Right lobe of liver (tissue), 6 donors: Measurements from ENCODE around the gene HSP90AB1. TPM values are rescaled to one million over a fixed set of nuclear protein-coding genes. Genes with fewer than 3 reads are reported as not detected.

Source experiments
- ATAC-seq, 4 donors: fragments of 200-7000 bp; cut with Tn5 transposase; one replicate each; pipeline ENCODE4 v1.9.1; 2020; ENCODE audit warnings: mild to moderate bottlenecking in 4 of 4, moderate library complexity in 4 of 4
- DNase-seq, 3 donors: peaks; one replicate each; pipeline ENCODE4 v3.0.0-alpha.2; 2020
- H3K27ac ChIP-seq, 3 donors: fragments of 200-600 bp; one replicate each; pipeline ENCODE4 v1.8.0; 2022
- H3K27me3 ChIP-seq, 2 donors: fragments of 200-600 bp; one replicate each; pipeline ENCODE4 v1.8.0; 2022
- H3K36me3 ChIP-seq, 4 donors: fragments of 200-600 bp; sonication (generic) in 1 of 4; one replicate each; pipeline versions ENCODE4 v1.5.1 to v1.8.0; 2017 to 2022; ENCODE audit warnings: control low read depth in 1 of 4
- H3K4me1 ChIP-seq, 4 donors: fragments of 200-600 bp; sonication (generic) in 1 of 4; one replicate each; pipeline versions ENCODE4 v1.5.1 to v1.8.0; 2017 to 2022; ENCODE audit warnings: control low read depth in 1 of 4
- H3K4me3 ChIP-seq, 3 donors: fragments of 200-600 bp; one replicate each; pipeline ENCODE4 v1.8.0; 2022
- H3K9me3 ChIP-seq, 4 donors: fragments of 200-600 bp; sonication (generic) in 1 of 4; one replicate each; pipeline versions ENCODE4 v1.5.1 to v1.8.0; 2017 to 2022; ENCODE audit warnings: control low read depth in 1 of 4
- POLR2A ChIP-seq: fragments of 450-650 bp; IDR thresholded peaks from one replicate; pipeline ENCODE4 v1.6.1; 2017; ENCODE audit warnings: antibody characterized with exemption, mild to moderate bottlenecking
- WGBS: methylation state at CpG from one replicate; pipeline ENCODE4 v1.1.6; 2018; ENCODE audit warnings: low coverage, low lambda C conversion rate; ENCODE audit not compliant: insufficient coverage; ENCODE audit errors: missing lambda C conversion rate; 5-methylcytosine and 5-hydroxymethylcytosine counted together
- intact Hi-C, 2 donors: fragments of 100-400 bp; cut with DNase I; formaldehyde crosslinking; loops; one replicate each; pipeline versions ENCODE4 v1.11.2 to v1.14.1; 2022
- microRNA counts: library from miRNA; unstranded; fragments of <30 nt; microRNA quantifications from one replicate; lab custom pipeline; 2016
- small RNA-seq, 2 experiments: library from RNA; depleted of rRNA; stranded (forward); fragments of <200 nt; gene quantifications; one replicate each; pipeline ENCODE3, GENCODE V24; 2016
- total RNA-seq, 6 experiments: library from RNA; depleted of rRNA in 2 of 6; stranded (reverse); fragments of >200 nt in 2 of 6; fragmentation: NEBNext Ultra II Directional in 3 of 6; extraction: Animal tissue kit (Norgen Biotek cat#: 25700) in 3 of 6; gene quantifications; one replicate each; pipeline versions ENCODE4 v1.1.0 to v1.2.4, GENCODE V29; 2016 to 2023
- TF ChIP-seq, protein P1 (sequence below), 4 donors: fragments of 200-600 bp in 3 of 4; fragments of 450-650 bp in 1 of 4; IDR thresholded peaks; one replicate each; pipeline versions ENCODE4 v1.5.1 to v1.8.0; 2016 to 2022; ENCODE audit warnings: antibody characterized with exemption in 4 of 4, mild to moderate bottlenecking in 2 of 4
- donor health status: DM: no; HTN: yes; CAD: no.
- donor health status: DM: no; HTN: no; CAD: no.
- donor health status: DM: no; HTN: no; CAD: no.
- donor health status: DM: no; HTN: yes; CAD: no.
- donor health status: DM: no; HTN: yes; CAD: no.

HSP90AB1 gene
- total RNA-seq, 6 experiments from 2014 or later = 183 to 566 (median 345) TPM

DNA sequence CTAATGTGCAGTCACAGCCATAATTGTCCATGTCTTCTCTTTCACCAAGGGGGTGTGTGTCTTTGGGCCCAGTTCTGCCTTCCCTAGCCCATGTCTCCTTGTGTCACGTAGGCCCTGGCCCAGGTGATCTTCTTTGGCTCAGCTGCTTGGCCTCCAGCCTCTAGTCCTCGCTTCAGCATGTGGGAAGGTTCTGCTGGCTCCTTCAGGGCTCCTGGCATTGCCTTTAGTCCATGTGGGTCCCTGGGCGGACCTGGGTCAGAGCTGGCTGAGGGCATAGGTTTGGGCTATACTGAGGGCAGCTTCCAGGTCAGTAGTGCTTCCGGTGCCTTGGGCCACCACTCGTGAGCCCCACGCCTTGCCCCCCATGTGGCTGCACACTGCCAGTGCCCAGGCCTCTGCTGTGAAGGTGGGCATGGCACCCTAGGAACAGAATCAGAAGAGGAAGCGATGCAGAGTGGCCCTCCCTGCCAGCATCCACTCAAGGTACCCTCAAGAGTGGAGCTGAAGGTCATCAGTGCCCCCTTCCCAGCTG, 53.5 kb downstream of the HSP90AB1 start:
- peaks cover 0 to 13% (median 5%) of the 10 kb centered on the region in 4 donors for H3K4me1 ChIP-seq
- no peaks in the 10 kb centered on the region for H3K9me3 ChIP-seq
- no peak overlapping the region for H3K27ac ChIP-seq
- peaks cover 0 to 20% (median 12%) of the 10 kb centered on the region in 4 donors for H3K36me3 ChIP-seq
- H3K27me3 ChIP-seq = peaks cover 0 to 11% of the 10 kb centered on the region in 2 donors
- DNase-seq (no peak), ATAC-seq (no peak)
- TF ChIP-seq, protein P1, sequence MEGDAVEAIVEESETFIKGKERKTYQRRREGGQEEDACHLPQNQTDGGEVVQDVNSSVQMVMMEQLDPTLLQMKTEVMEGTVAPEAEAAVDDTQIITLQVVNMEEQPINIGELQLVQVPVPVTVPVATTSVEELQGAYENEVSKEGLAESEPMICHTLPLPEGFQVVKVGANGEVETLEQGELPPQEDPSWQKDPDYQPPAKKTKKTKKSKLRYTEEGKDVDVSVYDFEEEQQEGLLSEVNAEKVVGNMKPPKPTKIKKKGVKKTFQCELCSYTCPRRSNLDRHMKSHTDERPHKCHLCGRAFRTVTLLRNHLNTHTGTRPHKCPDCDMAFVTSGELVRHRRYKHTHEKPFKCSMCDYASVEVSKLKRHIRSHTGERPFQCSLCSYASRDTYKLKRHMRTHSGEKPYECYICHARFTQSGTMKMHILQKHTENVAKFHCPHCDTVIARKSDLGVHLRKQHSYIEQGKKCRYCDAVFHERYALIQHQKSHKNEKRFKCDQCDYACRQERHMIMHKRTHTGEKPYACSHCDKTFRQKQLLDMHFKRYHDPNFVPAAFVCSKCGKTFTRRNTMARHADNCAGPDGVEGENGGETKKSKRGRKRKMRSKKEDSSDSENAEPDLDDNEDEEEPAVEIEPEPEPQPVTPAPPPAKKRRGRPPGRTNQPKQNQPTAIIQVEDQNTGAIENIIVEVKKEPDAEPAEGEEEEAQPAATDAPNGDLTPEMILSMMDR (IDR thresholded peaks at IDR 0.05) = no peak
- no peak for TF ChIP-seq POLR2A
- no peak overlapping the region for H3K4me3 ChIP-seq
- intact Hi-C loops = no loop called here
- WGBS = 0% methylated on average over 1 of the region's 7 CpGs

DNA sequence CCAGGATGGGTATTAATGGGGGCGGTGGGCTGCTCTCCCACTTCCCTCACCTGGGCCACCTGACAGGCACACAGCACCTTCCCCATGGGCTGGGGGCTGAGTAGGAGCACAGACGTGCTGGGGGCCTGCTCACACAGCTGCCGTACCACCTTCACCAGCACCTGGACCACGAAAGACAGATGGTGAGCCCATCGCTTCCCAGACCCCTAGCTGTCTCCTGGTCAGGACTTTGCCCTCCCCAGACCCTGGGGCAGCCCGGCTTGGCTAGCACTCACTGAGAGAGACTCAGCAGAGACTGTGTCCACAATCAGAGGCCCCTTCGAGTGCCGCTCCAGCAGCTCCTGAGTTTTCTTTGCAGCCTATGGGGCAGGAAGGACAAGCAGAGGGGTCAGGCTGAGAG, 54.2 kb downstream of the HSP90AB1 start:
- Histone ChIP-seq H3K4me1 (peaks cover 0 to 13% (median 5%) of the 10 kb centered on the region in 4 donors), H3K27me3 (peaks cover 0 to 10% of the 10 kb centered on the region in 2 donors), H3K27ac (no peak overlapping the region), H3K9me3 (no peaks in the 10 kb centered on the region), H3K4me3 (no peak overlapping the region), H3K36me3 (peaks cover 0 to 23% (median 13%) of the 10 kb centered on the region in 4 donors)
- no CpG with 5 or more reads among the region's 8 CpGs for WGBS
- DNase-seq = no peak
- intact Hi-C loops = no loop called here
- no peak for ATAC-seq
- TF ChIP-seq, protein P1 (IDR thresholded peaks at IDR 0.05) = no peak
- no peak for TF ChIP-seq POLR2A

DNA sequence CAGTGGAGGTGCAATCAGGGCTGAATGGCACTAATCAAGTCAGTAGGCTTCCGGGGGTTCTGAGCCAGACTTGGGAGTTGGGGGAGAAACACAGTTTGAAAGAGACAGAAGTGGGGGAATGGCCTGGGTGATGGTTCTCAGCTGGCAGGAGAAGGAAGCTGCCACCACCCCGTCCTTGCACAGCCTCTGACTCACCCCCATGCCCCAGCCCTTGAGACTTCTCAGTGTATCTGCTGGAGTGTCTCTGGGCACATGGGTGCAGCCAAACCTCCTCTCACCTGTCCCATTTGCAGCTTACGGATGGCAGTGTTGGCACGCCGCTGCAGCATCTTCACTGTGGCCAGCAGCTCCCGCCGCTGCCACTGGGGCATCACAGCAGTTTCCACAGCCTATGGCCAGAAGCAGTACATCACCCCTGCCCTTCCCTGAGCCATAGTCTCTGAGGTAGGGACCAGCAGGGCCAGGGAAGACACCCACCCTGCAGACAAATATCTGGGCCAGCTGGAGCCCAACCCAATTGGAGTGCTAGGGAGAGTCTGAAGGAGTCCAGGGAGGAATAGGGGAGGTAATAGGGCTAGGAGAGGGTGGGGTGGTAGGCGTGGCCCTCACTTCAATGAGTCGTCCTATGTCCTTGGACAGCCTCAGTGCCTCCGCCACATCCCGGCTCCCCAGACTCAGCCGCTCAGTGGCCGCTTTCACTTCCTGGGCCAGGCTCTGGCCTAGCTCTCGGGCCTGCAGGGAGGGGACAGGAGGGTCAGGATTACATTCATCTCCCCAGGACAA, 55.1 kb downstream of the HSP90AB1 start:
- intact Hi-C loops = no loop called here
- H3K36me3 ChIP-seq = peaks cover 0 to 27% (median 15%) of the 10 kb centered on the region in 4 donors
- WGBS = no CpG with 5 or more reads among the region's 14 CpGs

DNA sequence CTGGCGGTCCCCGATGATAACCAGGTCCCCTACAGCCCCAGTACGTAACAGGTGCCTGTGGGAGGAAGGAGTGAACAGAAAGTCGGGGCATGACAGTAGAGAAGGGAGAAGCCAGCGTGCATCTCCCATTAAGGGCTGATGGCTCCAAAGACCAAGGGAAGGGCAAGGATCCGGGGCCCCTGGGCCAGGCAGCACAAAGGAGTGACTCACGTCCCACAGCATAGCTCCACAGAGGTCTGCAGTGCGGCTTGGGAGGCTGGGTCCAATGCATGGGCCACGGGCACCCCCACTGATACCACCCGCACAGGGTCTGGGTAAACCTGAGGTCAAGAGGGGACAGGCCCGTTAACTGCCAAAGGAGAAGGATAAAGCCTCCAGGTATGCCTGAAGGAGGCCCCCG, 56.0 kb downstream of the HSP90AB1 start:
- H3K27ac ChIP-seq = no peak overlapping the region
- no peaks in the 10 kb centered on the region for H3K9me3 ChIP-seq
- ATAC-seq = no peak
- no peaks in the 10 kb centered on the region for H3K27me3 ChIP-seq
- 80% methylated on average over 1 of the region's 12 CpGs for WGBS
- TF ChIP-seq POLR2A = no peak
- TF ChIP-seq, protein P1 (IDR thresholded peaks at IDR 0.05) = no peak
- intact Hi-C loops = no loop called here
- peaks cover 0 to 27% (median 17%) of the 10 kb centered on the region in 4 donors for H3K36me3 ChIP-seq
- no peak for DNase-seq
- peaks cover 0 to 4% (median under 1%) of the 10 kb centered on the region in 4 donors for H3K4me1 ChIP-seq
- H3K4me3 ChIP-seq = no peak overlapping the region

More for the DNA sequence above, 55.1 kb downstream of the HSP90AB1 start:
- Histone ChIP-seq H3K4me1 (peaks cover 0 to 12% (median 5%) of the 10 kb centered on the region in 4 donors), H3K27ac (no peak overlapping the region), H3K9me3 (no peaks in the 10 kb centered on the region), H3K4me3 (no peak overlapping the region), H3K27me3 (peaks cover 0 to 5% of the 10 kb centered on the region in 2 donors)
- DNase-seq (no peak), ATAC-seq (no peak)
- TF ChIP-seq, protein P1 (IDR thresholded peaks at IDR 0.05) = no peak
- TF ChIP-seq POLR2A = no peak

MicroRNAs within 50 kb of the gene (microRNA counts, 767-probe panel; counts per million panel counts)
- microRNA hsa-miR-4647 (lab: Ali Mortazavi, UCI) = 237 counts per million

Small RNA genes lying within 50 kb of the gene (small RNA-seq; reads per million reads assigned to genes)
- gene RN7SL811P = 0 reads per million in 2 experiments

Other genes with a start within 250 kb of the HSP90AB1 start
- gene MRPL14, start 119.6 kb upstream of the HSP90AB1 start, total RNA-seq = 10 to 100 TPM; 26.5 to 70.0 (median 35.4) TPM
- 10 to 100 TPM; 30.6 to 41.0 (median 36.8) TPM for gene TMEM63B, start 119.5 kb upstream of the HSP90AB1 start, total RNA-seq
- gene CAPN11, start 88.3 kb upstream of the HSP90AB1 start, total RNA-seq = under 1 TPM in 2 of 6 experiments, not detected in 4; 0.22 to 0.31 TPM
- gene MYMX, start 30.2 kb upstream of the HSP90AB1 start, total RNA-seq = not detected
- 10 to 100 TPM; 27.4 to 51.3 (median 31.4) TPM for gene SLC29A1, start 23.5 kb upstream of the HSP90AB1 start, total RNA-seq
- 10 to 100 TPM; 15.1 to 29.0 (median 20.9) TPM for gene SLC35B2, start 10.4 kb downstream of the HSP90AB1 start, total RNA-seq
- 10 to 100 TPM in 3 of 6 experiments, 1 to 10 TPM in 3; 2.5 to 30.2 (median 10.8) TPM for gene NFKBIE, start 18.4 kb downstream of the HSP90AB1 start, total RNA-seq
- not detected for gene TMEM151B, start 23.3 kb downstream of the HSP90AB1 start, total RNA-seq
- gene AARS2, start 66.2 kb downstream of the HSP90AB1 start, total RNA-seq = 1 to 10 TPM; 5.5 to 9.8 (median 7.0) TPM
- not detected for gene SPATS1, start 95.5 kb downstream of the HSP90AB1 start, total RNA-seq
- gene CDC5L, start 140.6 kb downstream of the HSP90AB1 start, total RNA-seq = 10 to 100 TPM in 5 of 6 experiments, 1 to 10 TPM in 1; 9.2 to 13.0 (median 11.2) TPM